HepG2 (cell line): ENCODE results near the gene ADCYAP1R1. TPM values are rescaled to one million over a fixed set of nuclear protein-coding genes. Genes with fewer than 3 reads are reported as not detected.

Experiments
- ATAC-seq: fragments of 200-7000 bp; cut with Tn5 transposase; 3 replicates; pipeline ENCODE4 v1.9.1; 2020; ENCODE audit warnings: mild to moderate bottlenecking, moderate library complexity
- BruUV-seq: library from RNA; stranded (reverse); fragments of 400-500 nt; replicated peaks from 2 replicates; lab custom pipeline; 2021; lab: Mats Ljungman, UMichigan
- CTCF ChIA-PET: fragments of 300-600 bp; formaldehyde crosslinking; extraction: SDS; loops from one replicate; lab custom pipeline; 2021; ENCODE audit warnings: low total read pairs, inconsistent platforms, low intra/inter-chr PET ratio; lab: Yijun Ruan, JAX
- POLR2A ChIA-PET: fragments of 350-600 bp; sonication (Branson Sonifier 250); formaldehyde crosslinking; loops from one replicate; lab custom pipeline; 2020; ENCODE audit warnings: antibody characterized with exemption, inconsistent platforms; lab: Yijun Ruan, JAX
- DNase-seq: peaks from one replicate; pipeline ENCODE4 v3.0.0-alpha.2; 2015; ENCODE audit warnings: low spot score
- FAIRE-seq: peaks from 3 replicates; lab custom pipeline; 2011; peaks lifted over from hg19 to GRCh38; lab: Jason Lieb, UNC
- H2AFZ ChIP-seq: one replicate; pipeline ENCODE4 v1.6.1; 2011; ENCODE audit warnings: low read length, inconsistent platforms
- H3K27ac ChIP-seq: fragments of 300-600 bp; 3 replicates; pipeline ENCODE4 v1.8.0; 2011; ENCODE audit warnings: mixed run types, mild to moderate bottlenecking, mixed read lengths, low read length, inconsistent platforms; ENCODE audit not compliant: insufficient read depth; ENCODE audit errors: extremely low read length
- H3K27me3 ChIP-seq, 2 experiments: fragments of 200-600 bp in 1 of 2; 2 replicates in 1 of 2; 3 replicates in 1 of 2; pipeline versions ENCODE4 v1.6.0 to v1.8.0; 2011; ENCODE audit warnings: low read length in 2 of 2, mild to moderate bottlenecking in 2 of 2, moderate library complexity in 2 of 2, inconsistent platforms in 1 of 2; ENCODE audit not compliant: insufficient read depth in 2 of 2, control insufficient read depth in 1 of 2
- H3K36me3 ChIP-seq, 2 experiments: fragments of 200-600 bp in 1 of 2; replicated peaks in 1 of 2; 2 replicates in 1 of 2; 3 replicates in 1 of 2; pipeline versions ENCODE4 v1.5.1 to v1.8.0; 2011; ENCODE audit warnings: low read length in 2 of 2, inconsistent platforms in 1 of 2; ENCODE audit not compliant: insufficient read depth in 2 of 2, control insufficient read depth in 1 of 2
- H3K4me1 ChIP-seq: 2 replicates; pipeline ENCODE4 v1.5.1; 2012; ENCODE audit warnings: low read length, inconsistent platforms; ENCODE audit not compliant: insufficient read depth
- H3K4me2 ChIP-seq: 2 replicates; pipeline ENCODE4 v1.6.0; 2011; ENCODE audit warnings: low read depth, low read length, inconsistent platforms
- H3K4me3 ChIP-seq, 3 experiments: fragments of 200-600 bp in 1 of 3; sonication (generic), shearing (Covaris generic) in 1 of 3; replicated peaks in 1 of 3; 2 replicates each; pipeline ENCODE4 v1.5.1; 2011 to 2016; ENCODE audit warnings: low read length in 3 of 3, inconsistent platforms in 2 of 3, low read depth in 2 of 3, mild to moderate bottlenecking in 2 of 3, control low read depth in 1 of 3, mixed read lengths in 1 of 3; ENCODE audit not compliant: insufficient read depth in 1 of 3
- H3K79me2 ChIP-seq: one replicate; pipeline ENCODE4 v1.6.1; 2011; ENCODE audit warnings: low read length, inconsistent platforms; ENCODE audit not compliant: insufficient read depth
- H3K9ac ChIP-seq: 2 replicates; pipeline ENCODE4 v1.6.0; 2011; ENCODE audit warnings: mild to moderate bottlenecking, low read depth, low read length, inconsistent platforms; ENCODE audit not compliant: insufficient read depth
- H3K9me3 ChIP-seq: 2 replicates; pipeline ENCODE4 v1.5.1; 2012; ENCODE audit warnings: mild to moderate bottlenecking, low read length
- H4K20me1 ChIP-seq: 2 replicates; pipeline ENCODE4 v1.6.0; 2011; ENCODE audit warnings: inconsistent platforms, mild to moderate bottlenecking, low read length, moderate library complexity; ENCODE audit not compliant: insufficient read depth
- EP300 ChIP-seq, 3 experiments: sonication (generic) in 1 of 3; formaldehyde crosslinking in 1 of 3; IDR thresholded peaks; 2 replicates each; pipeline versions ENCODE4 v1.5.1 to v1.6.1; 2011 to 2020; ENCODE audit warnings: low read depth in 2 of 3, low read length in 2 of 3, borderline replicate concordance in 1 of 3, improper control_type of control experiment in 1 of 3, mild to moderate bottlenecking in 1 of 3, missing genetic modification reagents in 1 of 3, moderate library complexity in 1 of 3
- FOSL1 ChIP-seq: sonication (generic); formaldehyde crosslinking; IDR thresholded peaks from 2 replicates; pipeline ENCODE4 v1.9.0; 2021; ENCODE audit warnings: missing genetic modification reagents, borderline replicate concordance
- FOXA3 ChIP-seq: IDR thresholded peaks from 2 replicates; pipeline ENCODE4 v1.6.1; 2016; ENCODE audit warnings: missing genetic modification reagents, missing compliant biosample characterization
- IRF1 ChIP-seq: sonication (generic); formaldehyde crosslinking; IDR thresholded peaks from 2 replicates; pipeline ENCODE4 v1.4.0; 2020; ENCODE audit warnings: low read depth, mild to moderate bottlenecking, missing genetic modification reagents
- KDM5B ChIP-seq: sonication (generic); formaldehyde crosslinking; IDR thresholded peaks from 2 replicates; pipeline ENCODE4 v1.4.0; 2020; ENCODE audit warnings: missing genetic modification reagents, mild to moderate bottlenecking, borderline replicate concordance
- NCOA2 ChIP-seq: sonication (generic); formaldehyde crosslinking; IDR thresholded peaks from 2 replicates; pipeline ENCODE4 v1.8.0; 2022; ENCODE audit warnings: inconsistent platforms
- NFE2L2 ChIP-seq: fragments of 150-350 bp; IDR thresholded peaks from 2 replicates; pipeline ENCODE4 v1.6.1; 2014; ENCODE audit warnings: low read length
- PAF1 ChIP-seq: IDR thresholded peaks from 2 replicates; pipeline ENCODE4 v1.6.1; 2016; ENCODE audit warnings: missing genetic modification reagents, missing compliant biosample characterization
- STAT5B ChIP-seq: sonication (generic); formaldehyde crosslinking; IDR thresholded peaks from 2 replicates; pipeline ENCODE4 v1.4.0; 2020; ENCODE audit warnings: missing genetic modification reagents
- YEATS4 ChIP-seq: sonication (generic); formaldehyde crosslinking; IDR thresholded peaks from 2 replicates; pipeline ENCODE4 v1.4.0; 2020; ENCODE audit warnings: missing genetic modification reagents, borderline replicate concordance
- ZBTB8A ChIP-seq: sonication (generic); formaldehyde crosslinking; IDR thresholded peaks from 2 replicates; pipeline ENCODE4 v1.4.0; 2020; ENCODE audit warnings: mild to moderate bottlenecking, low read depth, missing genetic modification reagents, borderline replicate concordance
- ZNF282 ChIP-seq: fragments of 450-650 bp; IDR thresholded peaks from 2 replicates; pipeline ENCODE4 v1.6.1; 2018; ENCODE audit not compliant: partially characterized antibody
- ZNF296 ChIP-seq: sonication (generic); formaldehyde crosslinking; conservative IDR thresholded peaks from 2 replicates; pipeline ENCODE4 v1.5.0; 2020; ENCODE audit warnings: mild to moderate bottlenecking, missing genetic modification reagents
- ZNF317 ChIP-seq: sonication (generic); formaldehyde crosslinking; IDR thresholded peaks from 2 replicates; pipeline ENCODE4 v1.5.0; 2020; ENCODE audit warnings: mild to moderate bottlenecking, missing genetic modification reagents
- ZNF7 ChIP-seq: IDR thresholded peaks from 2 replicates; pipeline ENCODE4 v1.6.1; 2016; ENCODE audit warnings: missing biosample characterization, missing genetic modification reagents
- ZNF747 ChIP-seq: sonication (generic); formaldehyde crosslinking; IDR thresholded peaks from 2 replicates; pipeline ENCODE4 v1.8.1; 2023; ENCODE audit warnings: missing genetic modification reagents, mild to moderate bottlenecking, borderline replicate concordance
- ZNF749 ChIP-seq: sonication (generic); formaldehyde crosslinking; IDR thresholded peaks from 2 replicates; pipeline ENCODE4 v1.8.0; 2022; ENCODE audit warnings: mild to moderate bottlenecking, missing genetic modification reagents, moderate library complexity, borderline replicate concordance
- WGBS: methylation state at CpG from one replicate; pipeline ENCODE4 v1.1.6; 2017; ENCODE audit warnings: low lambda C conversion rate; 5-methylcytosine and 5-hydroxymethylcytosine counted together
- in situ Hi-C: cut with HindIII; loops from 2 replicates; pipeline ENCODE4 v1.10.0; 2017; ENCODE audit warnings: low pct_unique_long_range_greater_than_20kb; ENCODE audit not compliant: extremely low pct_ligation_motif_present
- intact Hi-C: fragments of 100-400 bp; cut with micrococcal nuclease; formaldehyde crosslinking; loops from one replicate; pipeline ENCODE4 v1.10.0; 2022; ENCODE audit not compliant: unreplicated experiment
- polyA plus RNA-seq, 8 experiments: library from polyadenylated mRNA; depleted of rRNA in 3 of 8; stranded (reverse) in 7 of 8; unstranded in 1 of 8; fragments of >200 nt; fragmentation: Illumina TruSeq in 4 of 8; extraction: Trizol in 4 of 8; gene quantifications; 2 replicates each; pipeline versions ENCODE4 v1.2.1 to v1.2.3, GENCODE V29; 2011 to 2016; ENCODE audit warnings: low read depth in 4 of 8, missing spikeins in 1 of 8, mixed read lengths in 1 of 8; ENCODE audit not compliant: insufficient read depth in 1 of 8
- total RNA-seq, 5 experiments: library from RNA; depleted of rRNA; stranded (reverse); fragments of >200 nt; fragmentation: Illumina TruSeq; extraction: Trizol; gene quantifications; 2 replicates each; pipeline ENCODE4 v1.2.3, GENCODE V29; 2016; ENCODE audit warnings: low read depth in 1 of 5
- TF ChIP-seq, protein P1 (sequence below): sonication (generic); formaldehyde crosslinking; IDR thresholded peaks from 2 replicates; pipeline ENCODE4 v1.9.0; 2021; ENCODE audit warnings: missing genetic modification reagents, mild to moderate bottlenecking, borderline replicate concordance

ADCYAP1R1 gene
- total and polyA plus RNA-seq, 2 of the 13 experiments (the other 11 are each of a cell fraction or from before 2014, with no cell fraction given), result not detected

DNA sequence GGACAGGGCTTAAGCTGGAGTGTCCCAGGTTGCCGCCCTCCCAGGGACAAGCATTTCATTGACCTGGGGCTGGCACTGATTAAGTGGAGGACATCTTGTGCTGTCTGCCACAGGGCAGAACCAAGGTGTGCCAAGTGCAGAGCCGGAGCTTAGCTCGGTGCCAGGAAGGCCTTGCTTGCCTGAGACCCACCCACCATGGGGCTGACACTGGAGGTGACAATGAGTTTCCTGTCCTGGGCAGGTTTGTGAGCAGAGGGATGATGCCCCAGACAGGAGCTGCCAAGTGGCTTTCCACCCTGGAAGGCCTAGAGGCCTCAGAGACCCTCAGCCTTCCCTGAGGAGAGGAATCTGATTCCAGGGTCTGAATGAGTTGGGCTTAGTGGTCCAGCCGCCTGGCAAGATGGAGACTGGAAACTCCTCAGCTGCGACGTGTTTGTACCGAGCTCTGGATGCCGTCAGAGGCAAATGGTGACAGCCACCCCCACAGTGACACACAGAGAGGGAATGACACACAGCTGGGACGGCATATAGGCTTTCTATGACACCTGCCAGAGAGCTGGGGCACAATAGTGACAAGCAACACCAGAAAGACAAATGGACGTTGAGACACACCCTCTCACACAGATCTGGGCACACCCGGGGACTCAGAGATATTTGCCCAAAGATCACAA is 2.6 kb downstream of the ADCYAP1R1 start:
- no peak overlapping the region for H3K4me3 ChIP-seq
- peaks cover 3 to 34% of the 10 kb centered on the region in 2 experiments; a peak in 4 of 5 replicates for H3K27me3 ChIP-seq
- no peak for TF ChIP-seq ZNF7
- TF ChIP-seq ZNF749 (CRISPR knock-in tag), result no peak
- TF ChIP-seq FOSL1 (CRISPR knock-in tag), result no peak
- TF ChIP-seq FOXA3, result no peak
- TF ChIP-seq STAT5B (CRISPR knock-in tag), result no peak
- no peak for TF ChIP-seq EP300 (IDR thresholded peaks at IDR 0.05; ENCODE audit: low read depth in 2 of 2, low read length in 2 of 2)
- no peak for TF ChIP-seq EP300 (CRISPR knock-in tag; IDR thresholded peaks at IDR 0.05; ENCODE audit: borderline replicate concordance)
- TF ChIP-seq IRF1, result no peak
- TF ChIP-seq NFE2L2, result no peak
- TF ChIP-seq YEATS4 (CRISPR knock-in tag), result no peak
- TF ChIP-seq ZNF296 (CRISPR knock-in tag), result no peak
- TF ChIP-seq ZNF282, result no peak
- TF ChIP-seq PAF1 (CRISPR knock-in tag), result no peak
- TF ChIP-seq ZBTB8A (CRISPR knock-in tag), result no peak
- TF ChIP-seq NCOA2 (CRISPR knock-in tag), result no peak
- TF ChIP-seq ZNF317, result no peak
- no peak for TF ChIP-seq ZNF747 (CRISPR knock-in tag)
- TF ChIP-seq KDM5B (CRISPR knock-in tag), result no peak
- TF ChIP-seq, protein P1, sequence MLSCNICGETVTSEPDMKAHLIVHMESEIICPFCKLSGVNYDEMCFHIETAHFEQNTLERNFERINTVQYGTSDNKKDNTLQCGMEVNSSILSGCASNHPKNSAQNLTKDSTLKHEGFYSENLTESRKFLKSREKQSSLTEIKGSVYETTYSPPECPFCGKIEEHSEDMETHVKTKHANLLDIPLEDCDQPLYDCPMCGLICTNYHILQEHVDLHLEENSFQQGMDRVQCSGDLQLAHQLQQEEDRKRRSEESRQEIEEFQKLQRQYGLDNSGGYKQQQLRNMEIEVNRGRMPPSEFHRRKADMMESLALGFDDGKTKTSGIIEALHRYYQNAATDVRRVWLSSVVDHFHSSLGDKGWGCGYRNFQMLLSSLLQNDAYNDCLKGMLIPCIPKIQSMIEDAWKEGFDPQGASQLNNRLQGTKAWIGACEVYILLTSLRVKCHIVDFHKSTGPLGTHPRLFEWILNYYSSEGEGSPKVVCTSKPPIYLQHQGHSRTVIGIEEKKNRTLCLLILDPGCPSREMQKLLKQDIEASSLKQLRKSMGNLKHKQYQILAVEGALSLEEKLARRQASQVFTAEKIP (CRISPR knock-in tag), result no peak
- no peaks in the 10 kb centered on the region for H3K36me3 ChIP-seq
- intact Hi-C loops, result no loop called here
- FAIRE-seq (no peak), DNase-seq (no peak), ATAC-seq (no peak)
- no peaks in the 10 kb centered on the region for H3K9me3 ChIP-seq
- H3K79me2 ChIP-seq, result no peaks in the 10 kb centered on the region
- no peak overlapping the region for H3K27ac ChIP-seq
- no peaks in the 10 kb centered on the region for H4K20me1 ChIP-seq
- ChIA-PET CTCF (no interaction called here), POLR2A (no interaction called here)
- 4% methylated on average over 6 of the region's 11 CpGs for WGBS
- no TSS peak for BruUV-seq
- in situ Hi-C loops, result no loop called here
- H3K4me2 ChIP-seq, result no peak overlapping the region
- H3K4me1 ChIP-seq, result no peaks in the 10 kb centered on the region
- H2AFZ ChIP-seq, result no peak overlapping the region
- no peak overlapping the region for H3K9ac ChIP-seq
